Uterus (tissue), 2 donors: ENCODE measurements around the gene PLLP.

Source experiments
- CTCF ChIP-seq, 4 experiments: fragments of 200-600 bp in 2 of 4; fragments of 450-650 bp in 2 of 4; sonication (generic) in 2 of 4; IDR thresholded peaks; one replicate each; pipeline ENCODE4 v1.5.1; 2016 to 2019; ENCODE audit warnings: antibody characterized with exemption in 4 of 4, mild to moderate bottlenecking in 2 of 4, moderate library complexity in 1 of 4
- POLR2A ChIP-seq, 2 donors: fragments of 450-650 bp; IDR thresholded peaks; one replicate each; pipeline ENCODE4 v1.6.1; 2016; ENCODE audit warnings: antibody characterized with exemption in 2 of 2, mild to moderate bottlenecking in 1 of 2, moderate library complexity in 1 of 2

- no peak for TF ChIP-seq CTCF (IDR thresholded peaks at IDR 0.05)
- peak in 1 of 2 donors; percentile 6 for TF ChIP-seq POLR2A (IDR thresholded peaks at IDR 0.05)
Observed at GRCh38 chr16:57264950-57265371, 19.5 kb downstream of the PLLP start.
